Neural cell (in vitro differentiated cells): Measurements from ENCODE around the gene NUDT1.

Experiments used
- CTCF ChIP-seq: fragments of 450-650 bp; IDR thresholded peaks from 2 replicates; pipeline ENCODE4 v1.5.1; 2014; ENCODE audit warnings: antibody characterized with exemption, mild to moderate bottlenecking, moderate library complexity; ENCODE audit not compliant: poor library complexity, severe bottlenecking
- EP300 ChIP-seq: fragments of 450-650 bp; conservative IDR thresholded peaks from 2 replicates; pipeline ENCODE4 v1.6.1; 2014; ENCODE audit warnings: antibody characterized with exemption, mild to moderate bottlenecking, moderate library complexity; ENCODE audit not compliant: poor library complexity, severe bottlenecking
- EZH2 ChIP-seq: fragments of 200-600, 300-800 bp; shearing (Covaris generic), sonication (generic); IDR thresholded peaks from 2 replicates; pipeline ENCODE4 v1.6.1; 2014; ENCODE audit warnings: antibody characterized with exemption, low read length, borderline replicate concordance, mild to moderate bottlenecking; ENCODE audit not compliant: insufficient read depth, poor library complexity, severe bottlenecking
- MXI1 ChIP-seq: fragments of 450-650 bp; conservative IDR thresholded peaks from 2 replicates; pipeline ENCODE4 v1.6.1; 2014; ENCODE audit warnings: antibody characterized with exemption, mild to moderate bottlenecking; ENCODE audit not compliant: poor library complexity, severe bottlenecking
- POLR2AphosphoS5 ChIP-seq: IDR thresholded peaks from 2 replicates; pipeline ENCODE4 v1.6.1; 2012
- RAD21 ChIP-seq: fragments of 450-650 bp; conservative IDR thresholded peaks from 2 replicates; pipeline ENCODE4 v1.6.1; 2014; ENCODE audit warnings: antibody characterized with exemption, mild to moderate bottlenecking, moderate library complexity
- TAF1 ChIP-seq: IDR thresholded peaks from 2 replicates; pipeline ENCODE4 v1.6.1; 2012; ENCODE audit warnings: low read depth

GRCh38 chr7:2228921-2229320 is 13.1 kb upstream of the NUDT1 start:
- no peak for TF ChIP-seq CTCF
- no peak for TF ChIP-seq EZH2
- TF ChIP-seq POLR2AphosphoS5, result no peak
- no peak for TF ChIP-seq TAF1
- no peak for TF ChIP-seq EP300
- TF ChIP-seq MXI1, result no peak
- TF ChIP-seq RAD21, result no peak
